HG02973 (cell line): Measurements from ENCODE around the gene POLN.
"Not testable (repeated sequence)": the region's sequence is repeated elsewhere in the genome, so short reads cannot be mapped to it uniquely, and the experiment has no call there.

Experiments
- ATAC-seq: cut with Tn5 transposase; IDR thresholded peaks from one replicate; pipeline ENCODE4 v1.9.1; 2021; ENCODE audit warnings: moderate library complexity; ENCODE audit not compliant: unreplicated experiment

Gene POLN

GRCh38 chr4:2222838-2223237 lies 19.1 kb downstream of the POLN start:
- ATAC-seq: no peak

GRCh38 chr4:2221378-2221777 lies 20.5 kb downstream of the POLN start:
- ATAC-seq: not testable (repeated sequence)

- ATAC-seq: no peak
These were observed 21.8 kb downstream of the POLN start for GRCh38 chr4:2220016-2220630.

- no peak for ATAC-seq
These were observed 22.6 kb downstream of the POLN start for GRCh38 chr4:2219233-2219760.

GRCh38 chr4:2218436-2218835 lies 23.5 kb downstream of the POLN start:
- ATAC-seq: no peak

- ATAC-seq: no peak
These were observed 24.2 kb downstream of the POLN start for GRCh38 chr4:2217726-2218125.

GRCh38 chr4:2212831-2213230 lies 29.1 kb downstream of the POLN start:
- no peak for ATAC-seq

- ATAC-seq: not testable (repeated sequence)
These were observed 39.1 kb downstream of the POLN start for GRCh38 chr4:2202789-2203188.

GRCh38 chr4:2194496-2194895 lies 47.4 kb downstream of the POLN start:
- ATAC-seq: no peak

- no peak for ATAC-seq
These were observed 48.6 kb downstream of the POLN start for GRCh38 chr4:2193326-2193725.

- no peak for ATAC-seq
These were observed 55.1 kb downstream of the POLN start for GRCh38 chr4:2186865-2187172.

GRCh38 chr4:2186133-2186864 lies 55.6 kb downstream of the POLN start:
- ATAC-seq: no peak

GRCh38 chr4:2183394-2183793 lies 58.5 kb downstream of the POLN start:
- no peak for ATAC-seq

- ATAC-seq: no peak
These were observed 58.9 kb downstream of the POLN start for GRCh38 chr4:2182994-2183393.

GRCh38 chr4:2180410-2180809 lies 61.5 kb downstream of the POLN start:
- ATAC-seq: no peak

- no peak for ATAC-seq
These were observed 62.2 kb downstream of the POLN start for GRCh38 chr4:2179717-2180116.

- ATAC-seq: no peak
These were observed 62.9 kb downstream of the POLN start for GRCh38 chr4:2178986-2179385.

GRCh38 chr4:2177443-2178093 lies 64.4 kb downstream of the POLN start:
- no peak for ATAC-seq

- no peak for ATAC-seq
These were observed 65.8 kb downstream of the POLN start for GRCh38 chr4:2175990-2176698.

GRCh38 chr4:2174061-2174460 lies 67.9 kb downstream of the POLN start:
- no peak for ATAC-seq

GRCh38 chr4:2172627-2173231 lies 69.2 kb downstream of the POLN start:
- ATAC-seq: no peak
